Loucy (cell line): ENCODE measurements around the gene SLC25A6.

Source experiments
- H2AFZ ChIP-seq: fragments of 200-600 bp; sonication (generic); 2 replicates; pipeline ENCODE4 v1.6.0; 2016; ENCODE audit warnings: antibody characterized with exemption, mild to moderate bottlenecking, low read length, moderate library complexity
- H3F3A ChIP-seq: fragments of 200-600 bp; 2 replicates; pipeline ENCODE4 v1.6.0; 2016; ENCODE audit warnings: antibody characterized with exemption, low read depth, mild to moderate bottlenecking
- H3K27me3 ChIP-seq: fragments of 200-600 bp; sonication (generic); 2 replicates; pipeline ENCODE4 v1.6.1; 2014; ENCODE audit warnings: low read length, mild to moderate bottlenecking; ENCODE audit not compliant: insufficient read depth, poor library complexity, severe bottlenecking
- H3K36me3 ChIP-seq: fragments of 200-600 bp; sonication (generic); 2 replicates; pipeline ENCODE4 v1.6.1; 2016; ENCODE audit warnings: low read length; ENCODE audit not compliant: insufficient read depth
- H3K4me1 ChIP-seq: fragments of 200-600 bp; sonication (generic); 2 replicates; pipeline ENCODE4 v1.5.1; 2014; ENCODE audit warnings: low read length, mild to moderate bottlenecking; ENCODE audit not compliant: insufficient read depth, poor library complexity, severe bottlenecking
- H3K4me2 ChIP-seq: fragments of 200-600 bp; sonication (generic); 2 replicates; pipeline ENCODE4 v1.6.0; 2014; ENCODE audit warnings: antibody characterized with exemption, low read length, low read depth, mild to moderate bottlenecking; ENCODE audit not compliant: poor library complexity, severe bottlenecking
- H3K4me3 ChIP-seq: fragments of 200-600 bp; sonication (generic); 2 replicates; pipeline ENCODE4 v1.5.1; 2014; ENCODE audit warnings: low read length, mild to moderate bottlenecking, mixed read lengths; ENCODE audit not compliant: poor library complexity, severe bottlenecking
- H3K79me2 ChIP-seq: fragments of 200-600 bp; sonication (generic); 2 replicates; pipeline ENCODE4 v1.6.1; 2014; ENCODE audit warnings: low read length; ENCODE audit not compliant: insufficient read depth
- H3K9ac ChIP-seq: fragments of 200-600 bp; sonication (generic); 2 replicates; pipeline ENCODE4 v1.6.0; 2014; ENCODE audit warnings: mild to moderate bottlenecking, low read depth, low read length, moderate library complexity; ENCODE audit not compliant: poor library complexity, severe bottlenecking
- H3K9me2 ChIP-seq: fragments of 200-600 bp; sonication (generic); replicated peaks from 2 replicates; pipeline ENCODE4 v1.6.1; 2016; ENCODE audit warnings: low read depth, low read length, mixed read lengths
- H3K9me3 ChIP-seq: fragments of 200-600 bp; sonication (generic); 2 replicates; pipeline ENCODE4 v1.6.1; 2014; ENCODE audit warnings: mild to moderate bottlenecking, antibody characterized with exemption, low read length, low read depth; ENCODE audit not compliant: insufficient read depth
- H4K20me1 ChIP-seq: fragments of 200-600 bp; sonication (generic); 2 replicates; pipeline ENCODE4 v1.6.0; 2014; ENCODE audit warnings: antibody characterized with exemption, low read length, mild to moderate bottlenecking; ENCODE audit not compliant: insufficient read depth, poor library complexity, severe bottlenecking
- CTCF ChIP-seq: fragments of 200-600 bp; sonication (generic); conservative IDR thresholded peaks from 2 replicates; pipeline ENCODE4 v1.5.1; 2014; ENCODE audit warnings: mild to moderate bottlenecking, antibody characterized with exemption, low read length
- EZH2phosphoT487 ChIP-seq: fragments of 200-600 bp; IDR thresholded peaks from 2 replicates; pipeline ENCODE4 v1.6.1; 2018; ENCODE audit warnings: antibody characterized with exemption, mild to moderate bottlenecking, moderate library complexity, borderline replicate concordance

Gene SLC25A6

GRCh38 chrX:1403228-1403627 lies 11.3 kb upstream of the SLC25A6 start:
- no peaks in the 10 kb centered on the region for H3K9me3 ChIP-seq
- no peaks in the 10 kb centered on the region for H3F3A ChIP-seq
- H3K36me3 ChIP-seq: peaks cover 37% of the 10 kb centered on the region; the same call in 1 of the 2 replicates
- no peaks in the 10 kb centered on the region for H3K9me2 ChIP-seq
- no peak overlapping the region for H2AFZ ChIP-seq
- no peaks in the 10 kb centered on the region for H4K20me1 ChIP-seq
- H3K4me1 ChIP-seq: no peaks in the 10 kb centered on the region
- no peaks in the 10 kb centered on the region for H3K27me3 ChIP-seq
- no peak overlapping the region for H3K9ac ChIP-seq
- no peak for TF ChIP-seq EZH2phosphoT487
- TF ChIP-seq CTCF: no peak
- H3K79me2 ChIP-seq: no peaks in the 10 kb centered on the region
- H3K4me2 ChIP-seq: no peak overlapping the region
- H3K4me3 ChIP-seq: no peak overlapping the region

GRCh38 chrX:1401611-1402430 lies 9.9 kb upstream of the SLC25A6 start:
- no peaks in the 10 kb centered on the region for H3K4me1 ChIP-seq
- no peaks in the 10 kb centered on the region for H4K20me1 ChIP-seq
- H3K9ac ChIP-seq: no peak overlapping the region
- H3K4me3 ChIP-seq: no peak overlapping the region
- no peaks in the 10 kb centered on the region for H3K27me3 ChIP-seq
- H3K36me3 ChIP-seq: peaks cover 32% of the 10 kb centered on the region; the same call in 1 of the 2 replicates
- no peaks in the 10 kb centered on the region for H3K9me3 ChIP-seq
- H3K9me2 ChIP-seq: no peaks in the 10 kb centered on the region
- H2AFZ ChIP-seq: no peak overlapping the region
- H3F3A ChIP-seq: no peaks in the 10 kb centered on the region
- no peak overlapping the region for H3K4me2 ChIP-seq
- no peaks in the 10 kb centered on the region for H3K79me2 ChIP-seq
- TF ChIP-seq EZH2phosphoT487 (no peak), CTCF (no peak)

GRCh38 chrX:1400742-1401471 lies 9.0 kb upstream of the SLC25A6 start:
- no peak overlapping the region for H3K4me2 ChIP-seq
- H3K4me3 ChIP-seq: no peak overlapping the region
- no peak for TF ChIP-seq EZH2phosphoT487
- TF ChIP-seq CTCF: no peak
- no peaks in the 10 kb centered on the region for H3K9me3 ChIP-seq
- H3K27me3 ChIP-seq: no peaks in the 10 kb centered on the region
- no peak overlapping the region for H2AFZ ChIP-seq
- H3K36me3 ChIP-seq: peaks cover 26% of the 10 kb centered on the region; the same call in 1 of the 2 replicates
- no peaks in the 10 kb centered on the region for H3F3A ChIP-seq
- H3K79me2 ChIP-seq: peaks cover 2% of the 10 kb centered on the region; the same call in 1 of the 2 replicates
- H4K20me1 ChIP-seq: no peaks in the 10 kb centered on the region
- no peak overlapping the region for H3K9ac ChIP-seq
- no peaks in the 10 kb centered on the region for H3K9me2 ChIP-seq
- no peaks in the 10 kb centered on the region for H3K4me1 ChIP-seq
